C4-2B (cell line): Measurements from ENCODE around the gene EGFLAM.

Source experiments
- CTCF ChIP-seq: fragments of 450-650 bp; conservative IDR thresholded peaks from 2 replicates; pipeline ENCODE4 v1.5.1; 2017; ENCODE audit warnings: mild to moderate bottlenecking
- ZFX ChIP-seq: fragments of 450-650 bp; IDR thresholded peaks from 2 replicates; pipeline ENCODE4 v1.6.1; 2017

GRCh38 chr5:38452201-38452600 is 193.8 kb downstream of the EGFLAM start:
- no peak for TF ChIP-seq CTCF
- TF ChIP-seq ZFX, result no peak
